ENCODE data around the gene SCD5.

Gene SCD5

DNA sequence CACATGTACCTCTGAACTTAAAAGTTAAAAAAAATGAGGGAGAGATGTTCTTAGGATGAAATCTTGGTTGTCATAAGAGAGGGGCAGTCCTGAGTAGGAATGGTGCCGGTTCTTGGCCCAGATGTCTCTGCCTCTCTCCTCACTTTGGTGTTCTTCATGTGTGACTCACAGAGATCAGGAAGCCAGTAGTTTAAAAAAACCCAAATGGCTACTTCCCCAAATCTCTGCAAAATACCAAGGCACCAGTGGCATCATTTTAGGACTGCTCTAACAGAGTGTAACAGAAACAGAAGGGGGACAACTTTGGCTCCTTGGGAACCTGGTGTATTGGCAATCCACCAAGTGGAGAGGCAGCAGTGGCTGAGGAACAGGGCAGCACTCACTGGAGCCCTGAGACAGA, 116.8 kb downstream of the SCD5 start:
- no peak for DNase-seq

DNA sequence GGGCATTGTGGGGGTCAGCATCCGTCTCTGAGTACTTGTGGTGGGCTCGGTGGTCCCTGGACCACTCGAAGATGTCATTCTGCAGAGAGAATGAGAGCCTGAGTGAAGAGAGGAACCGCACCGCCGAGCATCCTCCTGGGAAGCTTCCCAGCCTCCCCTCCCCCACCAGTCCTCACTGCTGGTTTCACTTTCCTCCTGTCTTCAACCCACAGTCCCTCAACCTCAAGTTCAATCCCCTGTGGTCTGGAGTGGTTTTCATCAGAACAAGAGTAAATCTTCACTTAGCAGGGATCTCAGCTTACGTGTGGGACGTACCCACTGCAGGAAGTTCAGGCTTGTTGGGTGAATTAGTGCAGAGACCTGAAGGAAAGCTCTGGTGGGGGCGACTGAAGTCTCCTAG, 117.8 kb downstream of the SCD5 start:
- no peak for DNase-seq

DNA sequence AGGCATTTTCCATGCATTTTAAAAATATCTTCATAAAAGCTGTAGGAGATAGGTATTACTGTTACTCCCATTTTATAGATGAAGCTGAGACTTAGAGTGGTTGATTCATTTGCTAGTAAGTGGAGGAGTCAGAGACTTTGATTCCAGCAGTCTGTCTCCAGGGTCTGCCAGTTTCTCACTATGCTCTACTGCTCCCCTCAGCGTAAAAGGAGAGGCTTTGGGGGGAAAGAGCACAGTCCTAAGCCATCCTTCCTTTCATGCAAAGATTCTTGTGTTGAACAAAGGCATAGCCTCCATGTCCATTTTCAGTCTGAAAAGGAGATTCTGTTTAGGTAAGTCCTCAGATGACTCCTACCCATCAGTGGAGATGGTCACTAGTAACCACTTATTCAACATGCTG, 119.1 kb downstream of the SCD5 start:
- DNase-seq: no peak

DNA sequence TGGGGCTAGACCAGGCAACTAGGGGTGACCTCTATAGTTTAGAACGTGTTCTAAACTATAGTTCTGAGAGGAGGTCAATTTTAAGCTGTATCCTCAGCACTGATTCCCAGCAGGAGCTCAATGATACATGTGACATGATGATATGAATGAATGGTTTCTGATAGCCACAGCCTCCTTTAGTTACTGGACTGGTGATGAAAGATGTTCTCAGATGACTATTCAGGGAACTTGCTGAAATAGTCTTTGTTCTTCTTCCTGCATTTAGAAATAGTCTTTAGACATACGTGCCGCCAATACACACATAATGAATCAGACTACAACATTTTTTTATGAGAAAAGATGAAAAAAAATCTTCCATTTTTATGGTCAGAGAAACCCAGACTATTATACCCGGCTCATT, 120.5 kb downstream of the SCD5 start:
- DNase-seq: no peak

DNA sequence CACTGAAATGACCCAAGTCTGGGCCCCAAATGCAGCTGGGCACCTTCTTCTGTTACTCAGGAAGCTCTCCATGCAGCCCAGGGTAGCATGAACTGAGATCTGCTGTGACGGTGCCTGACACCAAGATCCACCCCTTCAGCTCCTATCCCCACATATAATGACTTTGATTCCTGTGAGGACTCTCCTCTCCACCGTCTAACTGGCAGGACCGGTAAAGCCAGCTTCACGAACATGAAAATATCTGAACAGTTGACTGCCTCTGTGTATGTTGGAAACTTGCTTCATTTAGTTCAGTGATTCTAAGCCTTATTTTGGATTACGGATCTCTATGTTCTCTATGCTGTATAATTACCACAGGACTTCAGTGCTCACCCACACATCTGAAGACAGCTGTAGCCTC, 121.3 kb downstream of the SCD5 start:
- DNase-seq: no peak

DNA sequence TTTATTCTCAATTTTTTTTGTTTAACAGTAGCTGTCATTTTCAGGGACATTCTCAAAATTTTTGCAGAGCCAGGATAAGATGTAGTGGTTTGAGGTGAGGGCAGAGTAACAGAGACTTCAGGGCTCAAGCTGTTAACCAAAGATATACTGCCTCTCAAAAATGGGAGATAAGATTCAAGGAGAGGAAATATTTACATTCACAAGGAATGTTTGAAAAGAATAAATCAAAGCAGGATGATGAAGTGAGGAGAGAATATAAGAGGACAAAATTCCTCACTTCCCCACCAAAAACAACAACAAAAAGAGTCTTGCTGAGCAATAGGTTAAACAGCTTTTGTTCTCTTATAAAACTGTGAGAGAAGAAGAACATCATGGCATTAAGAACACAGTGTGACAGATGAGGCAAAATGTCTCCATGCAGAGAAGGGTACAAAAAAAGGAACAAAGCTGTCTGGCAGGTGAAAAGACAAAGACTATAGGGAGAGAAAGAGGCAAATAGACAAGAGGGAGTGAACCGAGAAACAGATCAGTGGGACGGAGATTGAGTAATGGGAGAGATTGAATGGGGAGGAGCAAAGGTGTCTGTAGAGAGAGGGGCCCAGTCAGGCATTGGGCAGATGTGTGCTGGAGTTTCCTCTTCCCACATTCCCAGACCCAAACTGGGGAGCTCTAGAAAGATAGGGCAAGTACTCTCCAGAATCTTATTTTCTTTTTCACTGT, 130.7 kb downstream of the SCD5 start:
- DNase-seq: no peak

DNA sequence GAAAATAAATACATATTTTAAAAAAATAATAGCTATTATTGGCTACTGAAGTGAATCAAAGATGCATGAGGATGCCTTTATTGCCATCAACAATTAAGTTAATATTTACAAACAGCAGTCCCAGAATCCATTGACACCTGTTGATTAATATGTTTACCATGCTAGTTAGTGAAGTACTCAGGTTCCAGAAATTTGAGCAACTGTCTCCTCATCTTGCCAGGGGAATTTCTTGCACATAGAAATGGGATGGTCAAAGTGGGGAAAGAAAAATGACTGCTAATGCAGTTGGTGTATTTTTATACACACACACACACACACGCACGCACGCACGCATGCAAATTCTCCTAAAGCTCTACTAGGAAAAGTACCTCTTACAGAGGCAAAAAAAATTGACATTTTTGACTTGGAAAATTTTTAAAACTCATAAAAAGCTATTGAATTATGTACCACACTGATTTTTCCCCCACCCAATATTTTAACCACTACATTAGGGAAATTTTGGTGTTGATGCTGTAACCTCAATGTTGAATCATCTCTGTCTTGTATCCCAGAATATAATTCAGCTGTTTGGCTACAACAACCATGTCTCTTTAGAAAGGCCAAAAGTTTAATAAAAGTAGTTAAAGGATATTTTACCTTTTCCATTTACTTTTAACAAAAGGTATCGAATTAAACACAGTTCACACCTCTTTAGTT, 131.5 kb downstream of the SCD5 start:
- DNase-seq: no peak

DNA sequence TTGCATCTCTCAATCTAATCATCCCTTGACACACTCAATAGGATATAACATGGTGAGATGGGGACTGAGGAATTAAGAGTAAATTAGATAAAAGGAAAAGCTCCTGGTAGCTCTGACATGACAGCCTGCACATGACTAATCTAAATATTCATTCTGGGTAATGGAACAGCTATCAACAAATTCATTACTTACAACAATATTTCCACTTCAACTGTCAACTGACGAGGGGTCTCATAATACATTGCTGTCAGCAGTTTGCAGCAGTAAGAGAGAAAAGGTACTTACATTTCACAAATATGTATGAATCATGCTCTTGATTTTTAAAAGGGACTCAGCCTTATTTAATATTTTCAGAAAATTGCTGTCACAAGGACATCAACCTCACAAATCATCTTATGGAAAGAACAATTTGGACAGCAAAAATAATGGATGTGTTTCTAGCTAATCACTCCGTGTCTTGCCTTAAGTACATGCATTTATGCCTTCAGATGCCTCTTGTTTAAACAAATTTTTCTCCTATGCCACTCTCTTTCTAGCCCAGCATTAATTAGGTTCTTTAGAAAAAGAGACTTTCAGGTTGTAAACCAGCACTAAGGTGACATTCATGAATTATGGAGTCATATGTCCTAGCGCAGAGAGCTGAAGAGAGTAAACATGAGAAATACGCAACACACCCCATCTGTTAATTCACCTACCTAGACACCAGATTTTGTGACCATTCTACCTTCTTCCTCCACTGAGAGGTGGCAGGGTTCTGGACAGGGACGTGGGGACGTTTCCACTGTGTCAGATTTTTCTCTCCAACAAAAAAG, 137.2 kb downstream of the SCD5 start:
- peak; percentile 2 for DNase-seq

DNA sequence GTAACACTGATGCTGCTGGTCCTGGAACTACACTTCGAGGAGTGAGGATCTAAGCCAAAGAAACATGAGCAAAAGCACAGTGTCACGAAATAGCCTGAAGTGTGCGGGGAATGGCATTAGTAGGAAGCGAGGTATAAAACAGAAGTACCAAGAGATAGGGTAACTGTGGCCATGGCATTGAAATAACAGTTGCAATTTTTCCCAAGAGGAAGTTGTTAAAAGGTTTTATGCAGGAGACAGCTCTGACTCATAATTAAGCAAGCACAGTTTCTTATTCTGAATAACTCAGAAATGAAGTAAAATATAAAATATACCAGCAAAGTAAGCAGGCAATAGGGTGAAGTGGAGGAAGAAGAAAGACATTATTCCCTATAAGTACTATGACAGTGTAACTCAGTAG, 146.5 kb downstream of the SCD5 start:
- DNase-seq: no peak

DNA sequence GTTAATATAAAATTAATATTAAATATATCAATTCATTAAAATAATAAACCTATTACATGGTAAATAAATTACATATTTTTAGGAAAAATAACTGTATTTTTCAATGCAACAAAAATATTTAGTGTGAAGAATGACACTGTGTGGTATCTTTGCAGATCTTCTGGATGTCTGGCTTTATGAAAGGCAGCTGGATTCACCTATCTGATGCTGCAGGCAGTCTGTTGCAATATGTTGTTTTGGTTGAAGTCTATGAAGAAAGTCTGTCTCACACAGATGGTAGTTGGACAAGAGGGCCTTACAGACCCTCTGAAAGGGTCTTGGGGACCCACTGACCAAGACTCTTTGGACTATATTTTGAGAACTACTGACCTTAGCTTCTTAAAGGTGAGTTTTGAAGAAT, 147.7 kb downstream of the SCD5 start:
- DNase-seq: no peak

DNA sequence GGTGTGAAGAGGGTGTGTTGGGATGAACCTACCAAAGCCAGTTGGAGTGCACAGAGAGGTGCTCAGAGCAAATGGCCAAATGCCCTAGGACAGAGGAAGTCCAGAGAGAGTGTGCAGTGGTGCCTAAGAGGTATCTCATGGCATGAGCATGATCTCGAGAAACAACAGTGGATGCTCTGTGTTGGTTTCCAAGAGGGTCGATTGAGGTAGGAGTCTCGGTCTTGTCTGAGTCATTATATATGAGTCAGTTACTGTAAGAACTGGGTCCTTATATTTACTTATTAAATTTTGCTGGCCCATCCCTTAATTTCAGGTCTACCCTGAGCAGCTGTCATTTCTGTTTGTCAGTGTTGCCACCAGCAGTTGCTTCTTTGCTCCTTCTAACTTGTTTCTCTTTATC, 150.2 kb downstream of the SCD5 start:
- DNase-seq: no peak

DNA sequence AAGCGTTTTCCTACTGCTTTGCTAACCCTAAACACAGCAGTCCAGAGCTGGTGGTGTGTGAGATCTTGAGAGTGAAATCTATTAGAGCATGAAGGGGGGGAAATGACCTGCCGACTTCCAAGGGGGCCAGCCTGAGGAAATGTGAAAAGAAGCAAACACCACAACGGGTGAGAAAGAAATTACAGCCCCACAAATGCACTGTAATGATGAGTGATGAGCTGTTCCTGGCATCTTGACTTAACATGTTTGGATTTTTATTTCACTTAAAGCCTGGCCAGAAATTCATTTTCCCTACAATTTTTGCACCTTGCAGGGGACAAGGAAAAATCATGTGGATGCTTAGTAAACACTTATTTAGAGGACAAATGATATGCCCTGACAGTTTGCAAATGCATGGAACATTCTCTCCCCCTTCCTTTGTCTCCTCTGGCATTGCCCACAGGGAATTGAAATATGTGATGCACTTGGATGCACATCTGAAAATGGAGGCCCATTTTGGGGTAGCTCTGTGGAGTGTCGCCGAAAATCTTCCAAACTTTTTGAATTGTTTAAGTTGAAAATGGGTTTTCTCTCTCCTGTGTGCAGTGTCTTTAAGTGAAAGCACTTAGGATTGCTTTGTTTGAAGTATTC, 152.5 kb downstream of the SCD5 start:
- no peak for DNase-seq

DNA sequence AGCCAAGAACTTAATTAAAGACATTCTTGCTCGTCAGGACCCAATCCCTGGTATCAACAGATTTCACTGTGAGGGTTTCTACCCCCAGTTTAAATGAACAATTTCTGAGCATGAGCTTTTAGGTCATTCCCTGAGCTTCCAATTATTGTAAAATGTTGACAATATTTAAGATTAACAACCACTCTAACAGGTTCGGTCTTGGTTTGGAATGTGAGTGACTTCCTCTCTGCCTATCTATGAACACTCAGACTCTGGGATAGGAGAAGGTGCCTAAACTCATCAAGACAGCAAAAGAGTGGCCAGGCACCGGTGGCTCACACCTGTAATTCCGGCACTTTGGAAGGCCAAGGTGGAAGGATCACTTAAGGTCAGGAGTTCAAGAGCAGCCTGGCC, 153.9 kb downstream of the SCD5 start:
- no peak for DNase-seq

DNA sequence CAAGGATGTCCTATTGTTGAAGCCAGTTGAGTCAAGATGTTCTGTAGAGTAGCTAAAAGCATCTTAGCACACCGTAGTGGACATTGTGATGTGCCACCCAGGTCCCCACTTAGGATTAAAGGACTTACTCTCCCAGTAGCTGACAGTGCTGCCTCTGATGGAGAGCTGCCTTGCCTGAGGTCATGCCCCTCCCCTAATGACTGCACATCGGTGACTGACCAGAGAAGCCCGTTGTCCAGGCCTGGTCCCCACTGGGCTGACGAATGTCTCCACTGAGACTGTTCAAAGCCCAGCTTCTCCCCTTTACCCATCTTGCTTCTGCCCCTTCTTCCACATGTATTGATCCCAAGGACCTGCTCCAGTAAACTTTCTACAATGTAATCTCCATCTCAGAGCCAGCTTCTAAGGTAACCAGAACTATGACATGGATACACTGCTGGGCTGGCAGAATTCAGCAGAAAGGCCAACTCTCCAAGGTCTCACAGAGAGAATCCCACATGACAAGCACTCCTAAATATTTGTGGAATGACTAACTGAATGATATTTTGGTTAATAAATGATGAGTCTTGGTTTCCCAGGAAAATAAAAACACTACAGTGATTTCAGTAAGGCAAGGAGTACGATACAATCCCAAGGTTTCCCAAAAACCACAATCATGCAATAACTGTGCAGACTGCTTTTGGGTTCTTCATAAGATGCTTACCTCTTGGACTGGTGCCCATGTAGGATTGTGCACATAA, 154.4 kb downstream of the SCD5 start:
- no peak for DNase-seq

DNA sequence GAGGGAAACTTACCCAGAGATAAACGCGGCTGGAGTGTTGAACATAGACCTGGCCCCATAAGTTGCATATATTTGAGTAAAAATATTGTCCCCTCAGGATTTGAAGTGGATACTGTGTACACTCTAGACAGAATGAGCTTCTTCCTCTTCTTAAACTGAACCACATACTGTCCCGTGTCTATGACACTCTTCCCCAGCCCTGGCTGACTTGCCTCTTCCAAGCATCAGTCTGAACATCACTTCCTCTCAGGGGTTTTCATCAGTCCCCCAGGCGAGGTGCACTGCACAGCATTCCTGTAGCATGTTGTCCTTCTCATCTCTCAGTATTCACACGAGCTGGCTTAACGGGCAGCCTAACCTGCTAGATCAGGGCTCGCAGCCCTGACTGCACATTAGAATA, 156.3 kb downstream of the SCD5 start:
- DNase-seq: no peak

DNA sequence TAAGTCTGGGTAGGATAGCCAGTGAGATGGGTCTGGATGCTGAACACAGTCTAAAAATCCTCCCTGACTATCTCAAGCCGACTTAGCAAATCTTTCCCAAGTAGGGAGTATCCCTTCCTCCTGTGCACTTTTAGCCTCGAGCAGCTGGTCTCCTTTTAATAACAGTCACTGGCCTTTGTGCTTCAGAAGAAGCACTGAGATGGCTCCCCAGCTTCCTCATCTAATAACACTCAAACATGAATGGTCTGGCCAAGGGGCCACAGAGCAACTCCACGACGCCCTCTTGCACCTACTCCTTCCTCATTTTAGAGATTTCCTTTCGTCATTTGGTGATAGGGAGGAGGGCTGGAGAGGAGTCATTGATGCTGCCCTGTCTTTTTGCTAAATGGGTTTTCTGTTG, 158.1 kb downstream of the SCD5 start:
- no peak for DNase-seq

DNA sequence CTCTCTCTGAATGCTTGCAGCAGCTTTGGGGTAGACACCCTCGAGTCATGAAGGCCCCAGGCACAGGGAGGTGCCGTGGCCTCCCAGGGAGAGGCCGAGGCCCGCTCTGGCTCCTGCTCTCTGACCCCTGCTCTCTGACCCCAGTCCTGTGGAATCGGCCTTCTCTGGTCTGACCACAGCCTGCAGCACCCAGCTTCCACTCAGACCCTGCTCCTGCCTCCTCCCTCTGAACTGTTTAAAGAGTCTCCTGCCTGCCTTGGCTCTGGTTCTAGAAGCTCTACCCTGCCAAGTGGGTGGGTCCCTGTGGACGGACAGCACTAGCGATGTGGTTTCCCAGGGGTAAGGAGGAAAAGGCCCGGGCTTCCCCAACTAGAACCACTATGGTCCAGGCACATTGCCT, 158.6 kb downstream of the SCD5 start:
- DNase-seq: no peak

DNA sequence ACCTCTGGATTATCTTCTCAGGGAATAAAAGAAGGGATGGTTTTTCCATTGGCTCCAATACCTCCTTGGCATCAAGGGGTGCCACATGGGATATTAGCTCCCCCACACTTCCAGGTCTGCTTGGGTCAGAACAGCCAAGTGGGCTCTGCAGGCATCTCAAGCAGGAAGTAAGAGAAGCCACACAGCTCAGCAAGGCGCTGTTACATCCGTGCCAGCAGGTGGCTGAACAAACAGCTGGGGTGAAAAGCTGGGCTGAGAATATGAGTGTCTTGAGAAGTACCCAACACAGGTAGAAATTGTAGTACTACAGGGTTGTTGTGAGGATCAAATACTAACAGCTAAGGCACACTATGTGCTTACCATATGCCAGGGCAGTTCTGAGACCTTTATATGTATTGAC, 160.1 kb downstream of the SCD5 start:
- no peak for DNase-seq

DNA sequence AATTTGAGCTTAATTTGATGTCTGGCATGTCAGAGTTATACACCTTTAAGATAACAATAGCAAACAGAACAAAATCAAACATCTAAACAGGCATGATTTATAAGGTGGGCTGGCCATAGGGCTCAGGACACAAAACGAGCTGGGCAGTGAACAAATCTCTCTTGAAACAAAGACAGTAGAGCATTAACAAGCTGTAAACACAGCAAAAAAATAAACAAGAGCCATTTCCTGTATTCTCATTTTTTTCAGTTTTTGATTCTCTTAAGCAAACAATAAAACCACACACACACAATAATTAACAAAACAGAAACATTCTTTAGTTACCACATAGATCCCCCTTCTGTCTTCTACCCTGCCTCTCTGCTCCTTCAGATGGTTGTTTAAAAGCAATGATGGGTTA, 168.5 kb downstream of the SCD5 start:
- no peak for DNase-seq

DNA sequence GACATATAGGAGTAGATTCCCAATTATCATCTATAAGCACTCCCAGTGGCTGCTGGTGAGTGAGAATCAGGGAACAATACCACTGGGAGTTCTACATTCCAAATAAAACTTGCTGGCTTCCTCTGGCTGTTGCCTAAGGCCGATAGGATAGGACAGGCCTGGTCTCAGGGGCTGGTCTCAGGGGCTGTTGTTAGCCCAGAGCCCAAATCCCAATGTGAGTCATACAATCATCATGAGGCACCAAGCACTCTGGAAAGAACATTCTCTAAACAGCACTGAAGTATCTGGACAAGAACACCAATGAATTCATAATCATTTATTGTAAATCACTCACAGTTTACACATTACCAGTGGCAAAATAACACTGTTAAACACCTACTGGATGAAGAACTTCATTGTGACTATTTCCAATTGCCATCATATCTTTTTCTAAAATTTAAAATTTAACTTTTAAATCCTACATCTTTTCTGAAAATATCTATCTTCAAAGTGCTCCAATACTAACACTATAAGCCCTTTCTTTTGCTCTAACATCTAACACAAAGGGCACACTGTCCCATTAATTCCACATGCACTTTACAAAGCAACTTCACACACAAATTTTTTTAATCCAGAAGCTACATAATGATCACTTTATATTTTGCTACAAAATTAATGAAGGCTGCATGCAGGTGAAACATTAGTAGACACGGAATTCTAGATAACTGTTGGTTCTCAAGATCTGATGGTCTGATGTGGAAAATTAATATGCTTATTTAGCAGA, 169.2 kb downstream of the SCD5 start:
- no peak for DNase-seq

DNA sequence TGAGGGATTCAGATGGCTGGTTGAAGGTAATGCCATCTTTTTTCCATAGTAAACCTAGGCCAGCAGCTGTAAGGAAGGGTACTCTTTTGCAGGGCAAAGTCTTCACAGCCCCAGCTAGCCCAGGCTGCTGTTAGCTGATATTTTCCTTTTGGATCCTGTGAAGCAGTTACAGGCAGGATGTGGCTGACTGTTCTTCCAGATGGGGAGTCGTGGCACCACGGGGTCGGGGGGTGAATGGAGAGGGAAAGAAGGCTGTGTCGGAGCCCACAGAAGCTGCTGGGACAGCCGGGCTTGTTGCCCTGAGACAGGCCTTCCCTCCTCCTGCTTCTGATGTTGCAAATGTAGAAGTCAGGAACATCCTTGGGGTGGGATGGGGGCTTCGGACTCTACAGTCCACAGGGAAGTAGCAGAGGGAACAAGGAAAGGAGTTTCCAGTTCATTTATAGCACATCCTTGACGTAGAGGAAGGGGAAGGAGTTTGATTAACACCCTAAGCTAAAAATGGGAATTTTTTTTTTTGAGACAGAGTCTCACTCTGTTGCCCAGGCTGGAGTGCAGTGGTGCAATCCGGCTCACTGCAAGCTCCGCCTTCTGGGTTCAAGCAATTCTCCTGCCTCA, 172.2 kb downstream of the SCD5 start:
- no peak for DNase-seq

DNA sequence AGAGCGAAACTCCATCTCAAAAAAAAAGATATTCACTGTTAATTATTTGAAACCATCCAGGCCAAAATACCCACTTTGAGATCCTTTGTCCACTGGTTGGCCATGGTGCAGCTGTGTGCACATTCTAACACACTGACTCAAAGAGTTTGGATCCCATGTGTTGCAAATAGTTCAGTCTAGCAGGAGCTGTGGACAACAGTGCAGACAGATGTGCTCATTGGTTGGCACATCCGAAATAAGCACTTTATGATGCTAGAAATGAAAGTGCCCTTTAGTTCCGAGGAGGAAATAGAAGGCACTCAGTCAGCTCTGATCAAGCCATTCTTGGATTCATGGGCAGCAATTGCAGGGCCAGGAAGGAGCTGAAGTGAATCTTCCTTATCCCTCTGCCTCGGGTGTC, 173.8 kb downstream of the SCD5 start:
- no peak for DNase-seq

Data from NCI-H1105 (cell line).